Neuronal stem cell (in vitro differentiated cells): ENCODE measurements around the gene STARD13.

Source experiments
- DNase-seq: peaks from one replicate; pipeline ENCODE4 v3.0.0-alpha.2; 2013; ENCODE audit warnings: low spot score
- H2AFZ ChIP-seq: one replicate; pipeline ENCODE4 v1.6.1; 2013; ENCODE audit warnings: mild to moderate bottlenecking, low read length, inconsistent platforms
- H2AK5ac ChIP-seq: 2 replicates; pipeline ENCODE4 v1.6.1; 2013; ENCODE audit warnings: low read depth, mild to moderate bottlenecking, inconsistent platforms, low read length, moderate library complexity, mixed read lengths
- H2BK120ac ChIP-seq: 2 replicates; pipeline ENCODE4 v1.6.1; 2013; ENCODE audit warnings: low read depth, mild to moderate bottlenecking, inconsistent platforms, low read length, moderate library complexity, mixed read lengths
- H2BK12ac ChIP-seq: one replicate; pipeline ENCODE4 v1.6.1; 2013; ENCODE audit warnings: low read length, inconsistent platforms
- H2BK15ac ChIP-seq: 2 replicates; pipeline ENCODE4 v1.6.1; 2013; ENCODE audit warnings: mild to moderate bottlenecking, low read length, inconsistent platforms, mixed read lengths
- H2BK5ac ChIP-seq: one replicate; pipeline ENCODE4 v1.6.1; 2013; ENCODE audit warnings: inconsistent platforms, mild to moderate bottlenecking, low read length, moderate library complexity
- H3K14ac ChIP-seq: one replicate; pipeline ENCODE4 v1.6.1; 2013; ENCODE audit warnings: low read length, inconsistent platforms
- H3K18ac ChIP-seq: 2 replicates; pipeline ENCODE4 v1.6.1; 2013; ENCODE audit warnings: low read length, inconsistent platforms
- H3K23ac ChIP-seq: 2 replicates; pipeline ENCODE4 v1.6.1; 2013; ENCODE audit warnings: low read depth, mild to moderate bottlenecking, mixed read lengths, low read length, inconsistent platforms; ENCODE audit not compliant: poor library complexity
- H3K27ac ChIP-seq: replicated peaks from 3 replicates; pipeline ENCODE4 v1.5.1; 2013; ENCODE audit warnings: low read length, inconsistent platforms
- H3K27me3 ChIP-seq, 3 experiments: 2 replicates each; pipeline ENCODE4 v1.6.1; 2013; ENCODE audit warnings: low read length in 3 of 3, mild to moderate bottlenecking in 2 of 3, inconsistent platforms in 1 of 3, low read depth in 1 of 3, mixed read lengths in 1 of 3, moderate library complexity in 1 of 3; ENCODE audit not compliant: control insufficient read depth in 3 of 3, insufficient read depth in 3 of 3
- H3K36me3 ChIP-seq, 2 donors: replicated peaks in 1 of 2; 2 replicates each; pipeline ENCODE4 v1.6.1; 2013; ENCODE audit warnings: low read length in 2 of 2; ENCODE audit not compliant: control insufficient read depth in 2 of 2, insufficient read depth in 2 of 2
- H3K4ac ChIP-seq: 2 replicates; pipeline ENCODE4 v1.6.1; 2013; ENCODE audit warnings: inconsistent platforms, mild to moderate bottlenecking, low read length, moderate library complexity
- H3K4me1 ChIP-seq, 2 donors: 1 replicate in 1 of 2; 2 replicates in 1 of 2; pipeline ENCODE4 v1.6.1; 2013; ENCODE audit warnings: low read length in 2 of 2, low read depth in 1 of 2; ENCODE audit not compliant: control insufficient read depth in 2 of 2, insufficient read depth in 1 of 2
- H3K4me2 ChIP-seq: one replicate; pipeline ENCODE4 v1.6.1; 2013; ENCODE audit warnings: mild to moderate bottlenecking, low read length, inconsistent platforms; ENCODE audit not compliant: insufficient read depth, poor library complexity, severe bottlenecking
- H3K4me3 ChIP-seq, 2 donors: 2 replicates each; pipeline ENCODE4 v1.5.1; 2013; ENCODE audit warnings: low read length in 2 of 2, mild to moderate bottlenecking in 2 of 2, inconsistent platforms in 1 of 2, moderate library complexity in 1 of 2
- H3K79me1 ChIP-seq: one replicate; pipeline ENCODE4 v1.6.1; 2013; ENCODE audit warnings: low read depth, mild to moderate bottlenecking, inconsistent platforms, low read length, moderate library complexity
- H3K9ac ChIP-seq: one replicate; pipeline ENCODE4 v1.6.1; 2013; ENCODE audit warnings: mild to moderate bottlenecking, low read depth, low read length, inconsistent platforms; ENCODE audit not compliant: poor library complexity
- H3K9me3 ChIP-seq, 2 donors: replicated peaks in 1 of 2; 2 replicates each; pipeline versions ENCODE3 to v1.6.1; 2013; ENCODE audit warnings: low read length in 2 of 2, mild to moderate bottlenecking in 2 of 2, inconsistent platforms in 1 of 2, low read depth in 1 of 2, mixed read lengths in 1 of 2, moderate library complexity in 1 of 2; ENCODE audit not compliant: control insufficient read depth in 2 of 2, insufficient read depth in 1 of 2
- H4K8ac ChIP-seq: one replicate; pipeline ENCODE4 v1.6.1; 2013; ENCODE audit warnings: low read depth, mild to moderate bottlenecking, inconsistent platforms, low read length, moderate library complexity
- H4K91ac ChIP-seq: one replicate; pipeline ENCODE4 v1.6.1; 2013; ENCODE audit warnings: low read length, low read depth, mild to moderate bottlenecking, inconsistent platforms; ENCODE audit not compliant: poor library complexity
- WGBS, 2 donors: extraction: QIAGEN DNeasy Blood & Tissue Kit; methylation state at CpG; one replicate each; pipeline ENCODE4 v1.1.7; 2013; ENCODE audit warnings: missing lambda C conversion rate in 2 of 2, mixed read lengths in 1 of 2; ENCODE audit not compliant: insufficient read length in 2 of 2, insufficient replicate concordance in 1 of 2; ENCODE audit errors: extremely low coverage in 2 of 2; 5-methylcytosine and 5-hydroxymethylcytosine counted together

STARD13 gene

DNA sequence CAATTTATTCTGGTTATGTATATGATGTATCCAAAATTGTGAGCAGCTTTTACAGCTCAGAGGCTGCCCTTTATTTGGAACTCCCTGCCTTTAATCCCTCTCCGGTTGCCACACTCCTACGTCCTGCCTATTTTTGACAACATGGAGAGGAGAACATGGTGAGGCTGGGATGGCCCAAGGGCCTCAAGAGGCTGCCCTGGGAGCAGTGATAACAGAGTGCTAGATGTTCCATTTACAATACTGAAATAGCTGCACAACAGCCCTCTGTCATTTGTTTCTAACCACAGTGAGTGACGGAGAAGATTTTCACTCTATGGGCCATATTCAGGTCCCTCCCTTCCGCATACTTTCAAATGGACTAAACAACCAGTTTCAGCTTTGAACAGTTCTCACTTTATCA, 33.4 kb downstream of the STARD13 start:
- no peak overlapping the region for H3K4ac ChIP-seq
- no peaks in the 10 kb centered on the region for H3K27me3 ChIP-seq
- H3K27ac ChIP-seq, result no peak overlapping the region
- H3K4me3 ChIP-seq, result no peak overlapping the region
- no peak for DNase-seq
- no peak overlapping the region for H3K4me2 ChIP-seq
- no peak overlapping the region for H4K8ac ChIP-seq
- H2BK15ac ChIP-seq, result no peak overlapping the region
- H2BK5ac ChIP-seq, result no peak overlapping the region
- no peak overlapping the region for H4K91ac ChIP-seq
- H2BK12ac ChIP-seq, result no peak overlapping the region
- no peak overlapping the region for H3K9ac ChIP-seq
- H3K9me3 ChIP-seq, result no peaks in the 10 kb centered on the region
- no peak overlapping the region for H3K14ac ChIP-seq
- no peak overlapping the region for H3K23ac ChIP-seq
- WGBS, 2 donors, result no CpG with 5 or more reads among the region's 4 CpGs
- H3K4me1 ChIP-seq, result peaks cover 3 to 11% of the 10 kb centered on the region in 2 donors
- H2AK5ac ChIP-seq, result no peak overlapping the region
- H2AFZ ChIP-seq, result no peak overlapping the region
- no peaks in the 10 kb centered on the region for H3K79me1 ChIP-seq
- no peak overlapping the region for H3K18ac ChIP-seq
- no peak overlapping the region for H2BK120ac ChIP-seq
- no peaks in the 10 kb centered on the region for H3K36me3 ChIP-seq

GRCh38 chr13:33251131-33251661, 34.4 kb downstream of the STARD13 start:
- Histone ChIP-seq H2BK15ac (no peak overlapping the region), H3K4me2 (no peak overlapping the region), H4K91ac (no peak overlapping the region), H3K27me3 (no peaks in the 10 kb centered on the region), H2BK12ac (no peak overlapping the region), H3K36me3 (no peaks in the 10 kb centered on the region), H2BK120ac (no peak overlapping the region), H3K4ac (no peak overlapping the region), H3K9me3 (no peaks in the 10 kb centered on the region), H3K27ac (no peak overlapping the region), H3K23ac (no peak overlapping the region), H3K9ac (no peak overlapping the region), H3K14ac (no peak overlapping the region), H4K8ac (no peak overlapping the region), H3K4me1 (peaks cover 2 to 3% of the 10 kb centered on the region in 2 donors), H3K4me3 (no peak overlapping the region), H3K18ac (no peak overlapping the region), H2AK5ac (no peak overlapping the region), H2BK5ac (no peak overlapping the region), H3K79me1 (no peaks in the 10 kb centered on the region), H2AFZ (no peak overlapping the region)
- no CpG with 5 or more reads among the region's 2 CpGs for WGBS, 2 donors
- no peak for DNase-seq

DNA sequence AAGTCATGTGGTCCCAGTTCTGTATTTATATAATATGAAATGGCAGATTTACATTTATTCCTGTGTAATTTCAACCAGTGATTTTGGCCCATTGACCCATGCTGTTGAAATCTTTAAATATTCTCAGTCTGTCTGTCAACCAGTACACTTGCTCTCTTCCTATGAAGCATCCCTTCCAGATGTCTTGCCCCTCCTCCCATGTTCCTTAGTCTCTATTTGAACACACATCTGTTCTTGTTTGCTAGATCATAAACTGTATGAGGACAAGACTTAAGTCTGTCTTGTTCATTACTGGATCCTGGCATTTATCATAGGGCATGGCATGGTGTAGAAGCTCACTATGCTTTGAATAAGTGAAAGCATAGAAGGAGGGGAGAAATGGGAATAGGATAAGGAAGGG, 34.9 kb downstream of the STARD13 start:
- no peak overlapping the region for H3K14ac ChIP-seq
- H3K79me1 ChIP-seq, result no peaks in the 10 kb centered on the region
- H2BK12ac ChIP-seq, result no peak overlapping the region
- no peak overlapping the region for H3K4me3 ChIP-seq
- no peak overlapping the region for H2BK120ac ChIP-seq
- H2AK5ac ChIP-seq, result no peak overlapping the region
- H3K36me3 ChIP-seq, result no peaks in the 10 kb centered on the region
- no peaks in the 10 kb centered on the region for H3K27me3 ChIP-seq
- H3K4ac ChIP-seq, result no peak overlapping the region
- H3K9me3 ChIP-seq, result no peaks in the 10 kb centered on the region
- no peak overlapping the region for H2BK15ac ChIP-seq
- H4K91ac ChIP-seq, result no peak overlapping the region
- H2AFZ ChIP-seq, result no peak overlapping the region
- no peak overlapping the region for H4K8ac ChIP-seq
- no peak overlapping the region for H3K23ac ChIP-seq
- no peak for DNase-seq
- H3K4me2 ChIP-seq, result no peak overlapping the region
- H3K27ac ChIP-seq, result no peak overlapping the region
- H3K4me1 ChIP-seq, result no peaks in the 10 kb centered on the region
- H3K9ac ChIP-seq, result no peak overlapping the region
- no peak overlapping the region for H3K18ac ChIP-seq
- no peak overlapping the region for H2BK5ac ChIP-seq

- H4K8ac ChIP-seq, result no peak overlapping the region
- DNase-seq, result no peak
- no peak overlapping the region for H2AK5ac ChIP-seq
- H2BK120ac ChIP-seq, result no peak overlapping the region
- H3K4me3 ChIP-seq, result no peak overlapping the region
- no peak overlapping the region for H3K23ac ChIP-seq
- no peak overlapping the region for H3K27ac ChIP-seq
- H3K4ac ChIP-seq, result no peak overlapping the region
- H3K27me3 ChIP-seq, result no peaks in the 10 kb centered on the region
- H3K18ac ChIP-seq, result no peak overlapping the region
- no peak overlapping the region for H3K14ac ChIP-seq
- H3K4me2 ChIP-seq, result no peak overlapping the region
- H2BK15ac ChIP-seq, result no peak overlapping the region
- H2BK5ac ChIP-seq, result no peak overlapping the region
- H3K36me3 ChIP-seq, result no peaks in the 10 kb centered on the region
- no peaks in the 10 kb centered on the region for H3K9me3 ChIP-seq
- no peaks in the 10 kb centered on the region for H3K4me1 ChIP-seq
- no peak overlapping the region for H3K9ac ChIP-seq
- no peak overlapping the region for H2AFZ ChIP-seq
- H4K91ac ChIP-seq, result no peak overlapping the region
- no CpG with 5 or more reads among the region's 3 CpGs for WGBS, 2 donors
- H2BK12ac ChIP-seq, result no peak overlapping the region
- H3K79me1 ChIP-seq, result no peaks in the 10 kb centered on the region
Measured at GRCh38 chr13:33249894-33250293, 35.7 kb downstream of the STARD13 start.
